MM.1S (cell line): ENCODE data around the gene GPC3.

Source experiments
- EZH2 ChIP-seq: fragments of 300-600 bp; sonication (generic); optimal IDR thresholded peaks from 2 replicates; pipeline ENCODE3; 2017; ENCODE audit warnings: low read depth, mild to moderate bottlenecking, antibody characterized with exemption, low read length, mixed read lengths
- EZH2phosphoT487 ChIP-seq: fragments of 300-600 bp; sonication (generic); IDR thresholded peaks from 2 replicates; pipeline ENCODE4 v1.6.1; 2018; ENCODE audit warnings: antibody characterized with exemption, low read length
- TF ChIP-seq, protein P1 (sequence below): fragments of 300-600 bp; sonication (generic); IDR thresholded peaks from 2 replicates; pipeline ENCODE4 v1.5.1; 2016; ENCODE audit warnings: antibody characterized with exemption, low read length, mixed read lengths

DNA sequence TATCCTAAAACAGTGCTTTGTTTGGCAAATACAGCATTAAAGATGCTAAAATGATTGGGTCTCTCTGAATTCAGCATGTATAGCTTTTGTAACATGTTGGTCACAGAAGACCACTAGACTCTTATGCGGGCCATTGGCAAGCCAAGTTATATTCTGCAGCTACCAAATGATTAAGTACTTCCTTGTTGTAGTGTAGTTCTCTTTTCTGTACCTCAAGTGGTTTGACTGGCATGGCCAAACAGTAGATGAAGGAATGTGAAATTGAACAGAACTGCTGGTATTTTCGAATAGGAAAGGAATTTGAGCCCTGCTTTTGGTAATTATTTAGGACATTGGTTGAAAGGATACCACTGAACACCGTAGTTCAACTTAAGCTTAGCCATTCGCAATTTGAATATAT is 376.2 kb downstream of the GPC3 start:
- TF ChIP-seq, protein P1, sequence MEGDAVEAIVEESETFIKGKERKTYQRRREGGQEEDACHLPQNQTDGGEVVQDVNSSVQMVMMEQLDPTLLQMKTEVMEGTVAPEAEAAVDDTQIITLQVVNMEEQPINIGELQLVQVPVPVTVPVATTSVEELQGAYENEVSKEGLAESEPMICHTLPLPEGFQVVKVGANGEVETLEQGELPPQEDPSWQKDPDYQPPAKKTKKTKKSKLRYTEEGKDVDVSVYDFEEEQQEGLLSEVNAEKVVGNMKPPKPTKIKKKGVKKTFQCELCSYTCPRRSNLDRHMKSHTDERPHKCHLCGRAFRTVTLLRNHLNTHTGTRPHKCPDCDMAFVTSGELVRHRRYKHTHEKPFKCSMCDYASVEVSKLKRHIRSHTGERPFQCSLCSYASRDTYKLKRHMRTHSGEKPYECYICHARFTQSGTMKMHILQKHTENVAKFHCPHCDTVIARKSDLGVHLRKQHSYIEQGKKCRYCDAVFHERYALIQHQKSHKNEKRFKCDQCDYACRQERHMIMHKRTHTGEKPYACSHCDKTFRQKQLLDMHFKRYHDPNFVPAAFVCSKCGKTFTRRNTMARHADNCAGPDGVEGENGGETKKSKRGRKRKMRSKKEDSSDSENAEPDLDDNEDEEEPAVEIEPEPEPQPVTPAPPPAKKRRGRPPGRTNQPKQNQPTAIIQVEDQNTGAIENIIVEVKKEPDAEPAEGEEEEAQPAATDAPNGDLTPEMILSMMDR = no peak
- TF ChIP-seq EZH2 = no peak
- TF ChIP-seq EZH2phosphoT487 = no peak
